NCI-H226 (cell line): Measurements from ENCODE around the gene PISD.

ENCODE experiments used
- DNase-seq: peaks from one replicate; pipeline ENCODE4 v3.0.0-alpha.2; 2015

PISD gene

DNA sequence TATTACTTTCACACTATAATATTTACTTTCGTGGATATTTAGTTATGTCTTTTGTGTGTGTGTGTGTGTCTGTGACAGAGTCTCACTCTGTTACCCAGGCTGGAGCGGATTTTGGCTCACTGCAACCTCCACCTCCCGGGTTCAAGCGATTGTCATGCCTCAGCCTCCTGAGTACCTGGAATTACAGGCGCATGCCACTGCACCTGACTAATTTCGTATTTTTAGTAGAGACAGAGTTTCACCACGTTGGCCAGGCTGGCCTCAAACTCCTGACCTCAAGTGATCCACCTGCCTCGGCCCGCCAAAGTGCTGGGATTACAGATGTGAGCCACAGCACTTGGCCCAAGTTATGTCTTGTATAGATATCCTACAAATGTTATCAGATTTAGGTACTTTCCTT, 9.9 kb downstream of the PISD start:
- DNase-seq = no peak

DNA sequence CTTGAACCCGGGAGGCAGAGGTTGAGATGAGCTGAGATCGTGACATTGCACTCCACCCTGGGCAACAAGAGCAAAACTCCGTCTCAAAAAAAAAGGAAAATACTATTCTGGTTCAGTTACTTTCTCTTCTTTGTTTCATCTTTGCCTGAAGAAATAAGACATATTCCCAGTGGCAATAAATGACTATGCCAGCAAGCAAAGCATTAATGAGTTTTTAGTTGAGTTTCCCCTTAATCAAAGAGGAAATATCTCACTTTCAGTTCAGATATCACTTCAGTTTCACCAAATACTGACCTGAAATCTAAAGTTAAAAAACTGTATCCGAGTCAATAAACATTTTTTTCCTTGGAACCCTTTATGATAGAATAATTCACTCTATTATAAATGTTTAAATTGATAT, 10.4 kb downstream of the PISD start:
- DNase-seq = no peak

DNA sequence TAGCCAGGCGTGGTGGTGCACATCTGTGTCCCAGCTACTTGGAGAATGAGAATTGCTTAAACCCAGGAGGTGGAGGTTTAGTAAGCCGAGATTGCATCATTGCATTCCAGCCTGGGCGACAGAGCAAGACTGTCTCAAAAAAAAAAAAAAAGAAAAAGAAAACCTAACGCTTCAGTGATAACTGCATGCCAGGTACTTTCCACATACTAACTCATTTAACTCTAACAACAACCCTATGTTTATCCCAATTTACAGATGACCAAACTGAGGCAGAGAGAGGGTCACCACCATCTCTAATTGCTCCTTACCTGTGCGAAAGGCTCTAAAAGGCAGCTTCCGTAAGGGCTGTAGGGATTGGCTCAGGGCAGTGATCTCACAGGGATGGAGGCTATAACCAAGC, 11.6 kb downstream of the PISD start:
- DNase-seq = peak; percentile 56

DNA sequence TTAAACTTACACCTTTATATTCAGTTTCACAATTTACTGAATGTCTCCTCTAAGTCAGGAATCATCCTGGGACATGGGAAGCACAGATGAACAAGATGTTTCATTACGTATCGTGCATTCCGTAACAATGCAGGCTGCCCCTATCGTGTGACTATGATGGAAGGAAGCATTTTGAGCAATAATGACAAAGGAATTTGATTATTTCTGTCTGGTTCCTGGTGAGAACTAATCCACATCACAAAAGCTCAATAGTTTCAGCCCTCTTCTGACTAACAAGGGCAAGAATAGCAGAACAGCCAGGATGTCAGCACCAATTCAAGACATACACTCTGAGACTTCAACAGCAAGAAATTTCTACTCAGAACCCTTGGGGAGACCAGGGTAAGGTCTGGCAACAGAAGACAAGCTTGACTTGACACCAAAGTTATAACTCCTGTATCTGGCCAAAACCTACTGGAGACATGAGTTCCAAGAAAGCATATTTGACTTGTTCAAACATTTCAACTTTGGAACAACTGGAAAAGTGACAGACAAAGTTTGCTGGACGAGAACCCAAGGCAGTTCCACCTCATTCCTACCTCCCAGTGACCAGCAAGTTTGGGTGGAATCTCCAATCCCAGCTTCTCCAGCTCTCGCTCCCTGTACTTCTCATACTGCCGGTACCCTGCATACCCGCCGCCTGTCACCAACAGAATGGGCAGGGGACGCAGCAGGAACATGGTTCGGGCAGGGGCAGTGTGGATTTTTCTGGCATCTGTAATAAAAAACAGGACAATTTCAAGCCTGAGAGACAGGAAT, 14.3 kb downstream of the PISD start:
- peak; percentile 10 for DNase-seq

DNA sequence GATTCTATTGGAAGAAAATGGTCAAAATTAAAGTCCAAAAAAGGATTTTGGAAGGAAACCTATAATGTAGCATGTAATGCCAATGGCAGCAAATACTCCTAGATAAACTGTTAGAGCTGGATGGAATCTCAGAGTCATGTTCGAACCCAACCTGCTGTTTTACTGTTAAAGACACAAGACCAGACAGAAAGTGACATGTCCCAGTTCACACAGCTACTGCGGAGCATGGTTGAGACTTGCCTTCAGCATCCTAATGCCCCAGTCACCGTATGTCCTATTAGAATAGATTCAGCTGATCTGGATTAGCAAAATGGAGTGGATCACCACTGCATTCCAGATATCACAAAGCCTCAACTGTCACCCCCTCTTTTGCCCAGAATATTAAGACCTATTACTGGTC, 14.9 kb downstream of the PISD start:
- DNase-seq = no peak

DNA sequence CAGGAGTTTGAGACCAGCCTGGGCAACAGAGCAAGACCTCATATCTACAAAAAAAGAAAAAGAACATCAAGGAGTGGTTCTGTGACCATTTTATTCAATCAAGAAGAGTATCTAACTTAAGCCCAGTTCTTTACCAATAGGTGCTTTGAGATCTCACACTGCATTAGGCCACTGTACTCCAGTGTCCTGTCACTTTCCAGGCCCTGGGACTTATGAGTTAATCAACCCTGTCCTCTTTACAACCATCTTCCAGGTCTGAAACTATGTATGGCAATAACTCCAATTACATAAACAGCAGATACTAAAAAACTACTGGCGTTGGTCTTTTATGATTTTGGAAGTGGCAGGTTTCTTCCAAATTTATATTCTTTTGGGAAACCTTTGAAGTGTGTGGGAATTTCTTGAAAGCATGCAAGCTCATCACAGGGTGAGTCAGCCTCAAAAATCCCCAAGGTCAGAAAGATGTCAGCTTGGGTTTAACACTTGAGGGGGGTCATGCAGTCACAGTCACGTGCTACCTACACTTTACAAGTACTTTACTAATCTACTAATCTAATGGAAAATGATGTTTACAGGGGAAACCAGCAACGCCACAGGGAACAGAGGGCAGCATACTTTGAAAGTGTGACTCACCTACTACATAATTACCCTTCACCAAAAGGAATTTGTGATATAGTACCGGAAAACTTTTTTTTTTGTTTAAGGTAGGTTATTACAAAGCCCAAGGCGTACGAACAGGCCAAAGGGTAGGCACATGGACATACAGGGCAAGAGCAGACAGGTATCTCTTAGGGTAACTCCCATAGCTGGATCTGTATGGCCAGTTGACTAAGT, 15.6 kb downstream of the PISD start:
- DNase-seq = peak; percentile 82

DNA sequence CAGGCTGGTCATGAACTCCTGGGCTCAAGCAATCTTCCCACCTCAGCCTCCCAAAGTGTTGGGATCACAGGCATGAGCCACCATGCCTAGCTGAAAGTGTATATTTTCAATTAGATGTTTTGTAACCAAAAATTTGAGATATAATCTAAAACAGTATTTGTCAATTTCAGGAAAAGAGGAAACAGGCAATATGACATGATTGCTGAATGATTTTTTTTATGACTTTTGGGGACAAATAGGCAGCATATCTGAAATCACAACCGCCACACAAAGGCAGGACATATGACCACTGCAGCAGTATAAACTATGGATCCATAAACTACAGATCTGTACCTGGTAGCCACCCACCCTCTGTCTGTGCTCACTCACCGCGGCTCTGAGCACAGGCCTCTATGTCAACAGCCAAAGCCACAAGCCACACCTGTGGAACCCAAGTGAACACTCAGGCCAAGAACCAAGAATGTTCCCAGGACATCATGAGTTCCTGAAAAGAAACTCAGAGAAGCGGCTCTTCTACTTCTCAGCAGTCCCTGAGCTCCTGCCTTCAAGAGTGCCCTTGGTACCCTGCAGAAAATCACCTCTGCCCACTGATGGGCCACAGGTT, 22.5 kb downstream of the PISD start:
- no peak for DNase-seq

DNA sequence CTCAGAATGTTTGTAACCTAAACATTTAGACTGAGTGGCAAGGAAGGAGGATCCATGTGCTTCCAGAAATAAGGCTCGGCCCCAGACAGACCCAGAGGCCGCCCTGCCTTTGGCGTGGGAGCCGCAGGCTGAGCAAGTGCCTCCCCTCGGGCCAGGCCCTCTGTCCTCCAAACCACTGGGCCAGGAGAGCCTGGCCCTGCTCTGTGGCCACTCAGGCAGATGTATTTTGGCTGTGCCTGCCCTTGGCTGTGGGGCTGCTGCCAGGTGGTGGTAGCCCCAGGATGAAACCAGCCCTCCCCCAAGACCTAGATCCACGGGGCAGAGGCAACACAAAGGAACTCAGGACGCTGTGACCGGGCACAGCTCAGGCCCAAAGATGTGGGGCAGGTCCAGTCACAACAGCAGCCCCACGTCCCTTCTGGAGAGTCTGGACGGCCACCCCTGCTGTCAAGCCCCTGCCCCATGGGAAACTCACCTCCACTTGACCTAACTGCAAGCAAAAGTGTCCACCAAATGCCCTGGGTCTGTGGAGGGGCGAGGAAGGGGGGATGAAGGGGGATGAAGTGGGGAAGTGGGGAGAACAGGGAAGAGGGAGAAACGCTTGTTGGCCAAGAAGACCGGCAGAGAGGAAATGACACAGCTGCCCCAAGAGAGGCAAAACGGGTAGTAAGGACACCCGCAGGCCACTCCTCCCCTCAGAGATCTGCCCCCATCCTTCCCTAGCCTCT, 24.0 kb downstream of the PISD start:
- no peak for DNase-seq

DNA sequence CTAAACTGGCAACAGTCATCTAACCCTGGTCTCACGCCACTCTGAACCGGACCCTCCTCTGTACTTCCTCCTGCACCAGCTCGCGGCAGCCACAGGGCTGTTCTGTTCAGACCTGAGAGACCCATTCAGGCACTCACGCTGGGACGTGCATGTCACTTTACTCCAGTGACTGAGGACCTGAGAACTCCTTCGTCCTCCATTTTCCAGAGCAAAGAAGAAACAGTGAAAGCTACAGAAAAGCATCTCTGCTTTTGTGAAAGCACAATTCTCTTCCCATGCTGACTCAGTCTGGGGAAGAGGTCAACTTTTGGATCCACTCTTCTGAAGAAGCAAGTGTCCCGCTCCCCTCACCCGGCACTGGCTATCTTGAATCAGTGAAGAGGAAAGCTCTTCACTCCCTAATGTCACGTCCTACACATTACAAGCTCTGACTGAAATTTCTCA, 24.5 kb downstream of the PISD start:
- no peak for DNase-seq

DNA sequence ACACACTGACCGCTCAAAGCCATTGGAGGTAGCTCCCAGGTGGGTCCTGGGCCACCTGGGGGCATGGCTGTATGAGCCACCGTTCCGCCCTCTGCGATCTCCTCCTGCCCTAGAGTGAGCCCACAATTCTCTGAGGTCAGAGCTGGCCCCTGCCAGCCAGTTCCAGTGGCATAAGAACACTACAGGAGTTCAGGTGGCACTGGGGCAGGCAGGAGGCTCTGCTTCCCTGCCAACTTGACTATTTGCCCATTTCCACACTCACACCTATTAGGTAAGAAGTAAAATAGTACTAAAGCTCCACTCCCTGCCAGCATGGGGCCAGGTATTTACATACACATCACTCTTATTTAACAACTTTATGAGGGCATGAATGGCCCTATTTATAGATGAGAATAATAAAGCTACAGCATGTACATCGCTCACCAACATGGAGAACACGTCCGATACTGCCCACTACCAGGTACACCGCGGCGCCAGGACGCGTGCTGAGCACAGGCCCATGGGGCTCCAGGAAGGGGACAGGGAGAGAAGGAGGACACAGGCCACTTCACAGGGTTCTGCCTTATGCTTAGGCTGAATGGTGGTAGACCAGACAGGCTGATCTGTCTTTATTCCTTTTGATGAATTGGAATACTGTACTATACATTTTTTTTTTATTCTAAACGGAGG, 26.2 kb downstream of the PISD start:
- DNase-seq = no peak

DNA sequence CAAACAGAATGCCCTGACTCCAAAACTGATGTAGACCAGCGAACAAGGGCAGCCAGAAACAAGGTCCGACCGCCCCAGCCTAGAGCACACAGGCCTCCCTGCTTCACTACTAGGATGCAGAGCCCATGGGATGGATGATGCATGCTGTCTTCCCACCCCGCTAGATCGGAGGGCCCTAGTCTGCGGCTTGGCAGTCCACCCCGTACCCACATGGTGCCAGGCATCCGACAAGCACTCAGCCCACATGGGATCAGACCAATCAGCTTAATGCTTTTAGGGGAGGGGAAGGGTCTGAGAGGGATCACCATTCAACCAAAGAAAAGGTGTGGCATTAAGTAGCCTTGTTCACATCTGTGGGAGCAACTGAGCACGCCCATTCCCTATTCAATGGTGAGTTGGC, 30.6 kb downstream of the PISD start:
- DNase-seq = no peak

DNA sequence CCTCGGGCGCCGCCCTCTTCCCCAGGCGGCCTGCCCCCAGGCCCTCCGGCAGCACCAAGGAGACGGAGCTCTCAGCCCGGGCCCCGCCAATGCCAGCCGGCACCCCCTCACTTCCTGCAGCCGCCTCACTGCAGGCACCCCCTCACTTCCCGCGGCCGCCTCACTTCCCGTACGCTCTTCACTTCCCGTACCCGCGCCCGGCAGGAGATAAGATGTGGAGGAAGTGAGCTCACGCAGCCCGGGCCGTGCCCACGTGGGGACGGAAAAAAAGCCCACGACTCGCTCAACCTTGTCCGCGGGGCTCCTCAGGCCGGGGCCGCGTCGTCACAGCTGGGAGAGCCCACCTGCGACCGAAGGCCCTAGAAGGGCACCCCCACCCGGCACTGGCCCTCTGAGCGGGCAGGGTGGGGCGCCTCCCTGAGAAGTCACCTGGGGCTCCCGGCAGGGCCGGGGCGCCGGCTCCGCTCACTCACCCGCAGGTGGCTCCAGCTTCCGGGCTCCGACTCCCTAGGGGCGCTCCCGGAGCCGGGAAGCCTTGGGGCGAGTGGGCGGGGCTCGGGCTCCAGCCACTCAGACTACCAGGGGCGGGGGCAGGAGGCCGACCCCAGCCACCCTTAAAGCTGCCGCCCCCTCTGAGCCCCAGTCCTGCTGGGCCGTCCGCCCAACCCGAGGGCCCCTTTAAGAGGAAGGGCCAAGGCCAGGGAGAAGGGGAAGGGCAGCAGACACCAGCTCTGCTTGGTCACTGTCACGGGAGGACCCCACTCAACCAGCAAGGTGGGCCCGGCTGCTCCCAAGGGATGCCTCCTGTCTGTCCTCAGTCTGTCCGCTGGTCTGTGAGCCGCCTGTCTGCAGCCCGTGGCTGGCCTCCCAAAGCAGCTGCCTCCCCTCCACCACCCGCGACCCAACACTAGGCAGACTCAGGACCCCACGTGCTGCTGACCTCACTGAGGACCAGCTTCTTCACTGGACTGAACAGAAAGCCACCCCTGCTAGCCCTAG, 31.4 kb downstream of the PISD start:
- DNase-seq = peak; percentile 74

DNA sequence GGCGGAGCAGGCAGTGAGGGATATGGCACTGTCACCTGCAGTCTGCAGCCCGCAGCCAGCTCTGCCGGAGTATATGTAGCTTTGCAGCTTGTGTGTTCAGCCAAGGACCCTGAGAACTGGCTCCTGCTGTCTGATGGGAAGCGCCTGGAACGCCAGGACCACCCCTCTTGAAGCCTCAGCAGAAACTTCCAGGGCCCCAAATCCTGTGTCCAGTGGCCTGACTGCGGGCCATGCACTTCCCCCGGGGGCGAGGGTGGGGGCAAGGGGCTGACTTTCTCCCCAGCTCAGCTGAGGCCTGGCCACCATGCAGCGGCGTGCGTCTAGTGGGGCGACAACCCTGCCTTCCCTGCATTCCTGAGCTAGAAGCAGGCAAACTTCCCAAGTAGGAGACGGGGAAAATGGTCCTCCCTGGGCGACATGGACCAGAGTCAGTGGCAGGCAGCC, 32.3 kb downstream of the PISD start:
- no peak for DNase-seq

DNA sequence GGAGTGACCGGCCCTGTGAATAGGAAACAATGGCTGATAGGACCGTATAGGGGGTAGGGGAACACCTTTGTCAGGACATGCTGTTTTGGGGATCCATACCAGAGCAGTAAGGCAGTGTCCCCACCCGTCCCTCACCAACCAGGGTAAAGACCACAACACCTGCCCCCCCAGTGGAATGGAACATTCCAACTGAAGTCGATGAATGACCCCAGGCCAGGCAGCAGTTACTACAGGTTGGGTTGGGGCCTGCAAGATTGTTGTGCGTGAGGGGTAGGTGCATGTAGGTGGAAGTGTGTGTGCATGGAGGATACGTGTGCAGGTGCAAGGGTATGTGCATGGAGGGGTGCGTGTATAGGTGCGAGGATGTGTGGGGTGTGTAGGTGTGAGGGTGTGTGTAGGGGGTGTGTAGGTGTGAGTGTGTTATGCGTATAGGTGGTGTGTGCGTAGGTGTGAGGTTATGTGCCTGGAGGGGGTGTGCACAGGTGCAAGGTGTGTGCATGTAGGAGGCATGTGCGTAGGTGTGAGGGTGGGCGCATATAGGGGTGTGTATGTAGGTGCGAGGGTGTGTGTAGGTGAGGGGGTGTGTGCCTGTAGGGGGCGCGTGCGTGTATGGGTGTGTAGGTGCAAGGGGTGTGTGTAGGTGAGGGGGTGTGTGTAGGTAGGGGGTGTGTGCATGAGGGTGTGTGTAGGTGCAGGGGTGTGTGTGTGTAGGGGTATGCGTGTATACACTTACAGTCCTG, 32.9 kb downstream of the PISD start:
- no peak for DNase-seq

DNA sequence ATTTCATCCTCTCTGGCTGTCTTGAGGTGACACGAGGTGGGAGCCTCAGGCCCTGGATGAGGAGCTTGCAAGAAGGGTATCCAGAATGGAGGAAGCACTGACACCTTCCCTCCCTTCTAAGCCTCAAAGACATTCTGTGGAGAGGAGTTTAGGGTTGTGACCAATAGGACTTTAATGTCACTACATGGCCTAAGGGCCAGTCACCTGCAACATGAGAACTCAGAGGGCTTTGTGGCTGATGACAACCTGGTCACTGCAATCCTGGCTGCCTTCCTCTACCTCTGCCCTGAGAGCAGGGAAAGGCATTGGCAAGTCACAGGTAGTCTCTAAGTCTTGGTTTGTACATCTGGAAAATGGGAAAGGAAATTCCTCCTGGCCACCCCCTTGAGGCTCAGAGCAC, 33.7 kb downstream of the PISD start:
- no peak for DNase-seq

DNA sequence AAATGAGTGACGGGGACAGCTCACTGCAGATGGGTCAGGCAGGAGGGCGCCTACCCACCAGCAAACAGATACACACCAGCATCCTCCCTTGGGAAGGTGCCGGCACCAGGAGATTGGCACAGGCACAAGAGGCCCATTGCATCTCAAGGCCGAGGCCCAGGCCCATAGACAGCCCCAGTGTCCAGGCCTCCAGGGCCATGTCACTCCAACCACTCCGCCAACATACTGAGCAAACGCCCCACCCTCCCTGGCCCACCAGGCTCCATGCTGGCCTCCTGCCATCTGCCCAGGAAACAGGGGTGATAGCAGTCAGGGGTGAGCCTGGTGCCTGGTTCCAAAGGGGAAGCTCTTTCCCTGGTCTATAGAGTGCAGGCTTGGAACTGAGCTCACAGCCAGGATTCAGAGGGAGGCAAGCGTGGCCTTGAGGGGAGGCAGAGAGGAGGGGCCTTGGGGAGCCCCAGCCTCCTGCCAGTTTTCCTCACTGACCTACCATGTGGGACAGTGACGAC, 34.7 kb downstream of the PISD start:
- no peak for DNase-seq

DNA sequence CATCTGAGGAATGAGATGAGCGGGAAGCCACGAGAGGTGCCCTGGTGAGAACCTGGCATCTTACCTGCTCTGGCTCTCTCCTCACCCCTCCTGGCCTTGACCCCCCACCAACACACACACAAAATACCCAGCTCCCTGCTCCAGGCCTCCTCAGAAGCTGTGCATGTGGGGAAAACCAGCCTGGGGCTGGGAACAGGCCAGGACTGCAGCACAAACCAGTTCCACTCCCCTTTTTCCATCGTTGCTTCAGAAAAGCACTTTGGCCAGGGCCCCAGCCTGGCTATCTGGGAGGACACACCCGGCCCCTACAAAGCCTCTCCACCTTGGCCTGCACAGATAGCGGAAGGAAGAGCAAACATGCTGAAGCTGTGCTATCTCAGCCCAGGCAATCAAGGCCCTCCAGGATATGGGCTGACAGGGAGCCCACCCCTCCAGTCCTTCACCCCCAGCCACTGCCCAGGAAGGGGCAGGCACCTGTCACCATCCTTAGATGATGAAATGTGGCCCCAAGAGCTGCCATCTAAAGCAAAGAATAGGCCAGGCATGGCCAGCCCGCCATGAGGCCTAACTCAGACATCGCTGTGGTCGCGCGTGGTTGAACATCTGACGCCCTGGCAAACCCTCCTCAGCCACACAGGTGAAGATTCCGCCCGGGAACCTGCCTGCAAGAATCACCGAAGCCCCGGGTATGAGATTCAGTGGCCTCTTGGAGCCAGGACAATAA, 35.4 kb downstream of the PISD start:
- no peak for DNase-seq

DNA sequence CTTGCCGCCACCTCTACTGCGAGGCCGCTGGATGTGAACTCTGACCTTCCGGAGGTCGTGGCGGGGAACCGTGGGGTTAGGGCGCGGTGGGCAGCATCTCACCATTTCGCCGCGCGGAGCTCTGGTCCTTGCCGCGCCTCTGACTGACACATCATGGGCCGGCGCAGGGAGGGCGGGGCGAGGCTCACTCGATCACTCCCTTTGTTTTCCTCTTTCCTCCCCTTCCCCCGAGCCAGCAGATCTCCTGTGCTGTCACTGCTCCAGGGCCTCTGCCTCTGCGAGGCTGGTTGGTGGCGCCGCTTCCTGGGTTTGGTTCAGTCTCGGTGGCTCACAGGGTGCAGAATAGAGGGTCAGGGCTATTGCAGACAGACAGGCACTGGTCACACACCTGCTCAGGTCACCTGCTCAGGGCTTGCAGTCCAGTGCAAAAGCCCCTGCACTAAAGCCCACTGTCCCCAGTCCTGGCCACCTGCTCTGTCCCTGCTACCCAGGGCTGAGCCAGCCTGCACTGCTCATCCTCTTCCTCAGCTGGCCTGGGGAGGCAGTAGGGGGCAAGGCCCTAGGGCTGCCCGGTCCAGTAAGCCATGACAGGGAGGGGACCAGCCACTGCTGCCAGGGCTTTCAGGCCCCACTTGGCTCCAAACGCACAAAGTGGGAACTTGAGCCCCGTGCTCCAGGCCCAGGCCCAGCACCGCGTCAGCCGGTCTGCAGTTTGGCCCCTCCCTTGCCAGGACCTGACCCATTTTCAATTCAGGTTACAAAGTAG, 36.2 kb downstream of the PISD start:
- no peak for DNase-seq

DNA sequence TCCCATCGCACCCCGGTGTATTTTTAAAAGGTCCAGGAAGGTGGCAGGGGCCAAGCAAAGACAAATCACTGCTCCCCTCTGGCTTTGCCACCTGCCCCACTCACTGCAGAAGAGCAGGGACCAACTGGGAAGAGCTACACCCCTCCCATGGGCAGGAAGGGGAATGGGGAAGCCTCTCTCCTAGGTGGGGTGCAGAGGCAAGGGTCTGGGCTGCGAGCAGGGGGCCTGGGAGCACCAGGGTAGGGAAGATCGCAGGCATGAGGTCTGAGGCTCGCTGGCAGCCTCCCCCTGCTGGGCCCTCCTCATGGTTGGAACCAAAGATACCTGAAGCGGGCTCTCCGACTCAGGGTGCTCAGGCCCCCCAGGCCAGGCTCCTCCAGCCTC, 36.8 kb downstream of the PISD start:
- DNase-seq = no peak
